Smooth muscle cell of the brain vasculature (primary cell): ENCODE results near the gene IBSP.

Experiments used
- DNase-seq: peaks from one replicate; pipeline ENCODE4 v3.0.0-alpha.2; 2012; ENCODE audit warnings: low read depth, low spot score

The IBSP gene

GRCh38 chr4:87838205-87838604 is 38.9 kb downstream of the IBSP start:
- no peak for DNase-seq

DNA sequence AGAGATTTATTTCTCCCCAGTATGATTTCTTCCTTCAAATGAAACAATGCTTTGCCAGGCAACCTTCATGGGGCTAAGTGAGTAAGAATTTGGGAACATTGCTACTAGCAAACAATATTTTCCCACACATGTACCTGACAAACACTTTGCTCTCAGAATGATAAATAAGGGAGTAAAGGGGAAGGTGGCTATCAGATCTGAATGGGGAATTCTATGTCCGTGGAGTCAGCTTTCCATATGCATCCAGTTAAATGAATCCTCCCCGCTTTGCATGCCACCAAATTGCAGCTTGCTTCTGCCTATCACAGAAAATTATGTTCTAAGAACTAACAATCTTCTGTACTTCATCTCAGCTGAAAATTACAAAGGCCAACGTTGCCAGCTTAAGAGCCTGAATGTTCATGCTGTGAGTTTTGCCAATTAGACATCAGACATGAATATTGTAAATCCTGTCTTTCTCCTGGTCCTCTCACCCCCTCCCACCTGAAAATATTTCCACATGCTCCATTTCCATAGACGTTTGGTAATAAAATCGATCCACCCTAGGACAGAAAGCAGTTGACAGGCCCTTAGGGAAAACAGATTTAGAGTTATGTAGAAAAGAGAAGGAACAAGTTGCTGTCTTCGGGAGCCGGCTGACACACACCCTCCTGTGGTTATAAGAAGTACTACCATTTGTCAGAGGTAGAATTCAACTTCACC is 39.7 kb downstream of the IBSP start:
- DNase-seq, result no peak

GRCh38 chr4:87839592-87839946 is 40.2 kb downstream of the IBSP start:
- DNase-seq, result no peak

DNA sequence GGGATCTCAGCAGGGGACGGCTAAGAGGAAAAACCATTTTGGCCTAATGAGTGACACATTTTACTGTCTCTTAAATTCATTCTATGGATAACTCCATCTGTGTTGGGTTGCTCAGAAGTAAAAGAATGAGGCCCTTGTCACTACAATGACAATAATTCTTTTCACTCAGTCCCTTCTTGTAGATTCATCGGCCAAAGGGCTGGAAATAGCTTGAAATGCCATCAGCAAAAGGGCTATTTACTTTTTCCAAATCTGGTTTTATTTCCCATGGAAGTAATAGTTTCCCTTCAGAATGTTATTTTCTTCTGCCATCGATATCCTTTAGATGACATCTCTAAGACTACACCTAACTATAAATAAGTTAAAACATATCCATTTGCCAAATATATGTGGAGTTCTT is 40.8 kb downstream of the IBSP start:
- DNase-seq, result no peak

DNA sequence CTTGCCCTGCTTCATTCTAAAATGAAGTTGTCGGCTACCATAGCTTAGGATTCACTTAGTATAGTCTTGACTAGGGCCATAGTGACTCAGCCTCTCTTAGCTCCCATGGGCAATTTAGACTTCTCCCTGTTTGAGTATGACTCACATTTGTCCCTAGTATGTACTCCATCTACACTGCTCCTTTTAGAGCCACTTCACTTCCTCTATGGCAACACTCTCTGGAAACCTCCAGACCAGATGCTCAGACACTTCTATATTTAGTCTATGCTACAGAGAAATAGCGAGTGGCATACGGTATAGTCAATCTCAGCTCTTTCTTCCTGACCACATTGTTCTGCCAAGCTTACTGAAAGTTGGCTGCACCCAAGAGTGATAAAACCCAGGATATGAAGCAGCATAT is 44.6 kb downstream of the IBSP start:
- no peak for DNase-seq

DNA sequence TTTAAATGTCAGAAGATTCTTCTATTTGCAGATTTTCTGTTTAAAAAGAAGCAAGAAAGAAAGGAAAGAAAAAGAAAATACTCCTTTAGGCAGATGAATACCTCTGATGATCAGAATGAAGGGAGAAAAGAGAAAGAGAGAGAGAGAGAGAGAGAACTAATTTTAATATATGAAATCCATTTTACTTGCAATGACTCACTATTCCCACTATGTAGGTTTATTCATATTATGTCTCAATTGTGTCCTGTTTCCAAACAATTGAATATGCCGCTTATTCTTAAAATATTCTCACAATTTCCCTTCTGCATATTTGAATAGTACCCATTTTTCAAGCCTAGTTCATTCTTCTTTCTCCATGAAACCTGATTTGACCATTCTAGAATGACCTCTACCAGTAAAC is 45.1 kb downstream of the IBSP start:
- DNase-seq, result no peak

DNA sequence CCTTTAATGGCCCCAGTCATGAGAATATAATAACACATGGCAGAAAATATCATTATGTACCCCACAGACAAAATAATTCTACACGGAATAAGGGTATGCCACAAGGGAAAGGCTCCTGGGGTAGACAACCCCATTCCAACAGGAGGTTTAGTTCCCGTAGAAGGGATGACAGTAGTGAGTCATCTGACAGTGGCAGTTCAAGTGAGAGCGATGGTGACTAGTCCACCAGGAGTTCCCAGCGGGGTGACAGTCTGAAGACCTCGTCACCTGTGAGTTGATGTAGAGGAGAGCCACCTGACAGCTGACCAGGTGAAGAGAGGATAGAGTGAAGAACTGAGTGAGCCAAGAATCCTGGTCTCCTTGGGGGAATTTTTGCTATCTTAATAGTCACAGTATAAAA is 46.9 kb downstream of the IBSP start:
- DNase-seq, result no peak

DNA sequence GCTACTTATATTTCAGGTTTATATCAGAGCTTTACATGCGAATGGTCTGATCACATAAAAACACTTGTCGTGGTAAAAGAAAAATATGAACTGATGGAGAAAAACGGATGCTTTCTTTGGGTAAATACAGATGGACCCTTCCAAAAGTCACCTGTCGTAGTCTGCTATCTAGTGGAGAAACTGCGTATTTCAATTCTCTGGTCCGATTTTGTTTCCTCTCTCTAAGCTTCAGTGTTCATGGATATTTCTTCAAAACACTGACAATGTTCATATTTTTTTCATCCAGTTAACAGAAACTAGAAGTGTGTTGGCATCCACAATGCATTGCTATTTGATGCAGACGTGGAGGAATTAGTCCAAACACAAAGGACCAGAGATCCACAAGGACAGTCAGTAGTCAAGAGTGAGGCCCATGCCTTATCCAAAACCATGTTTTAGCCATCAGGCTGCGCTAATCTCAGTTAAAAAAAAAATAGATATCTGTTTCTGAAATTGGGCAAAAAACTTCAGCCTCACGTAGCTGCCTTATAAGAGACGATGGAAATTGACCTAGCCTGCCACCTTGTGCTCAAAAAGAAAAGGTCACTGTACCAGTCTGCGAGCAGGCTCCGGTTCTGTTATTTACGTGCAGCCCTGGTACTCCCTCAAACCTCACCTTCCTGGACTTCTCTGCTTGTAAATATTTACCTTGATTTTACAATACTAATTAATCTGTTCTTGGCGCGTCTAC is 49.4 kb downstream of the IBSP start:
- DNase-seq, result peak; percentile 36

DNA sequence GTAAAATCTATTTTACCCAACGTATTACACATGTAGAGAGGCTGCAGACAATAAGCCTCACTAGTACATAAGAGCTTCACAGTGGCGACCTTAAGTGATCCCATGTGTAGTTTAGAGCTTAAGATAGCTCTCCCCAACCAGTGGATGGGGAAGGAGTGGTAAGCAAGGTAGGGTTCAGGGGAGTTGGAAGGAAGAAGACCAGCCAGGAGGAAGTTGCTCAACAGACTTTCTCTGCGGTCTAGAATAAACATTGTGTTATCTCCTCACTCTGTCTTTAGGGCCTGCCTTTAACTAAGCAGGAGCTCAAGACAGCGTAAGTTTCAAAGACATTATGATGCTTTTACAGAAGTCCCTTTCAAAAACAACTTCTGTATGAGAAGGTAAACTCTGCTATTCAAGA is 50.3 kb downstream of the IBSP start:
- DNase-seq, result no peak

GRCh38 chr4:87851332-87851731 is 52.0 kb downstream of the IBSP start:
- DNase-seq, result no peak

GRCh38 chr4:87851953-87852352 is 52.6 kb downstream of the IBSP start:
- DNase-seq, result no peak

GRCh38 chr4:87853108-87853507 is 53.8 kb downstream of the IBSP start:
- DNase-seq, result peak; percentile 47

DNA sequence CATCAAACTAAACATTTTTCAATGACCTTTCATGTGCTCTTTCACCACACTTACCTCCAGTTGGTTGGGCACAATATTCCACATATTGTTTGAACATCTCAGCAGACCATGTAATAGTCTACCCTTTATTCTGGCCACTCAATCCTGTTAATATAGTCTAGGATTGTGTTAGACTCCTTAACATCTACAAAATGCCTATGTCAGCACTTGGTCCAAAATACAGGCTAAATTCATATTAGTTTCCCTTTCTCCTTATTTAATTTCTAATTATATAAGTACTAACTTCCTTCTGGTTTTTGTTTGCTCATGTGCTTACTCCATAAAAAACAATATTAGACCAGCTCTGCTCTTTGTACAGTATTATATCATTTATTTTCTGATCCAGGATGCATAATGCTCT is 54.5 kb downstream of the IBSP start:
- DNase-seq, result no peak

- DNase-seq, result no peak
Measured at GRCh38 chr4:87855559-87855958, 56.2 kb downstream of the IBSP start.

- no peak for DNase-seq
Measured at GRCh38 chr4:87856816-87857215, 57.5 kb downstream of the IBSP start.

DNA sequence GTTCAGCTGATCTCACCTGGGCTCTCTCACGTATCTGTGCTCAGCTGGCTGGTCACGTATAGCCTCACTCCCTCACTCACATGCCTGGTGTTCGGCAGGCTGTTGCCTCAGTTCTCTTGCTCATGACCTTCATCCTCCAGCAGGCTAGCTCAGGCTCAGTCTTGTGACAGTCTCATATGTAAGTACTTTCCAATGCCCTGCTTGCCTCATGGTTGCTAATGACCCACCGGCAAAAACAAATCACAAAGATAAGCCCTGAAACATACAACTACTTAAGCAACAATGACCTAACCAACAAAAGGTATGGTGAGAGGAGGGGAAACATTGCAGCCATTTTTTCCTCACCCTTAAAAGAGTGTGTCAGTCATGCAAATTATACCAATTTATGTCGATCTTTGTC is 58.4 kb downstream of the IBSP start:
- DNase-seq, result no peak
